Body of pancreas (tissue), 4 donors: Measurements from ENCODE around the gene PACS2. TPM values are rescaled to one million over a fixed set of nuclear protein-coding genes. Genes with fewer than 3 reads are reported as not detected.
A peak's percentile ranks its signal among the peaks of the same experiment; 100 is the strongest.

ENCODE experiments used
- ATAC-seq: fragments of 150-250 bp; one replicate; pipeline ENCODE4 v1.9.1; 2016
- DNase-seq, 4 donors: peaks; one replicate each; pipeline ENCODE4 v3.0.0-alpha.2; 2019
- H3K27ac ChIP-seq, 4 donors: fragments of 200-600 bp; sonication (generic); 1 replicate in 3 of 4; 2 replicates in 1 of 4; pipeline versions ENCODE4 v1.5.1 to v1.6.1; 2016 to 2019; ENCODE audit warnings: mild to moderate bottlenecking in 1 of 4, mixed read lengths in 1 of 4, moderate library complexity in 1 of 4
- H3K27me3 ChIP-seq, 2 donors: fragments of 200-600 bp; sonication (generic); one replicate each; pipeline ENCODE4 v1.6.0; 2016; ENCODE audit warnings: mild to moderate bottlenecking in 1 of 2
- H3K36me3 ChIP-seq, 2 donors: fragments of 200-600 bp; sonication (generic); replicated peaks in 1 of 2; 2 replicates each; pipeline ENCODE4 v1.5.1; 2016; ENCODE audit warnings: low read depth in 2 of 2; ENCODE audit not compliant: insufficient read depth in 1 of 2
- H3K4me1 ChIP-seq: fragments of 200-600 bp; sonication (generic); one replicate; pipeline ENCODE4 v1.6.0; 2016
- H3K4me3 ChIP-seq, 2 donors: fragments of 200-600 bp; sonication (generic); 1 replicate in 1 of 2; 2 replicates in 1 of 2; pipeline ENCODE4 v1.5.1; 2016 to 2019
- H3K9me3 ChIP-seq, 3 donors: fragments of 200-600 bp; sonication (generic); 1 replicate in 2 of 3; 2 replicates in 1 of 3; pipeline ENCODE4 v1.5.1; 2016
- CTCF ChIP-seq, 7 experiments: fragments of 450-650 bp in 4 of 7; fragments of 200-600 bp in 3 of 7; sonication (generic) in 3 of 7; IDR thresholded peaks; one replicate each; pipeline ENCODE4 v1.5.1; 2016 to 2019; ENCODE audit warnings: antibody characterized with exemption in 7 of 7
- POLR2A ChIP-seq, 3 donors: fragments of 450-650 bp; IDR thresholded peaks; one replicate each; pipeline ENCODE4 v1.6.1; 2016; ENCODE audit warnings: antibody characterized with exemption in 3 of 3, mild to moderate bottlenecking in 2 of 3
- WGBS, 2 donors: methylation state at CpG; one replicate each; pipeline ENCODE4 v1.1.5; 2017; 5-methylcytosine and 5-hydroxymethylcytosine counted together
- intact Hi-C: fragments of 100-400 bp; cut with DNase I; formaldehyde crosslinking; loops from one replicate; pipeline ENCODE4 v1.15.1; 2023
- total RNA-seq, 2 donors: library from RNA; depleted of rRNA; stranded (reverse); fragments of >200 nt; gene quantifications; one replicate each; pipeline ENCODE4 v1.1.0, GENCODE V29; 2016

PACS2 gene
- total RNA-seq, 2 donors from 2014 or later, result 56.6 to 102 TPM

GRCh38 chr14:105316968-105317510, 2.5 kb downstream of the PACS2 start:
- peaks cover 38% of the 10 kb centered on the region for H3K4me1 ChIP-seq
- H3K27me3 ChIP-seq, result no peaks in the 10 kb centered on the region
- intact Hi-C loops, result no loop called here
- no peak overlapping the region for H3K4me3 ChIP-seq
- ATAC-seq (no peak), DNase-seq (no peak)
- WGBS, 2 donors, result 53 to 59% methylated on average over 15 to 18 of the region's 18 CpGs
- TF ChIP-seq CTCF (IDR thresholded peaks at IDR 0.05) (no peak), POLR2A (IDR thresholded peaks at IDR 0.05) (no peak)
- H3K9me3 ChIP-seq, result no peaks in the 10 kb centered on the region
- H3K27ac ChIP-seq, result peak overlapping the region in 3 of 4 donors; percentile 43 to 69 (median 67)
- H3K36me3 ChIP-seq, result no peaks in the 10 kb centered on the region

GRCh38 chr14:105317546-105317945, 3.0 kb downstream of the PACS2 start:
- TF ChIP-seq POLR2A (IDR thresholded peaks at IDR 0.05) (no peak), CTCF (IDR thresholded peaks at IDR 0.05) (peak in 2 of 7 experiments; percentile 11 to 30)
- 31 to 45% methylated on average over 8 to 11 of the region's 11 CpGs for WGBS, 2 donors
- Histone ChIP-seq H3K4me1 (peaks cover 38% of the 10 kb centered on the region), H3K27me3 (no peaks in the 10 kb centered on the region), H3K9me3 (no peaks in the 10 kb centered on the region), H3K27ac (peak overlapping the region in 3 of 4 donors; percentile 43 to 69 (median 67)), H3K36me3 (no peaks in the 10 kb centered on the region), H3K4me3 (no peak overlapping the region)
- intact Hi-C loops, result no loop called here
- no peak for ATAC-seq
- DNase-seq, result peak in 3 of 4 donors; percentile 48 to 58 (median 51)

- Histone ChIP-seq H3K27ac (no peak overlapping the region), H3K4me3 (no peak overlapping the region), H3K4me1 (peaks cover 40% of the 10 kb centered on the region), H3K27me3 (no peaks in the 10 kb centered on the region), H3K9me3 (no peaks in the 10 kb centered on the region), H3K36me3 (no peaks in the 10 kb centered on the region)
- no peak for DNase-seq
- 86 to 90% methylated on average over 22 to 27 of the region's 27 CpGs for WGBS, 2 donors
- TF ChIP-seq POLR2A (IDR thresholded peaks at IDR 0.05) (no peak), CTCF (IDR thresholded peaks at IDR 0.05) (no peak)
- ATAC-seq, result no peak
- intact Hi-C loops, result no loop called here
Observed at GRCh38 chr14:105322791-105323556, 8.4 kb downstream of the PACS2 start.

GRCh38 chr14:105323663-105324062, 9.1 kb downstream of the PACS2 start:
- H3K36me3 ChIP-seq, result no peaks in the 10 kb centered on the region
- H3K27ac ChIP-seq, result no peak overlapping the region
- ATAC-seq (no peak), DNase-seq (no peak)
- no peaks in the 10 kb centered on the region for H3K27me3 ChIP-seq
- WGBS, 2 donors, result 91% methylated on average over 3 to 13 of the region's 13 CpGs
- no peaks in the 10 kb centered on the region for H3K9me3 ChIP-seq
- intact Hi-C loops, result no loop called here
- no peak for TF ChIP-seq POLR2A (IDR thresholded peaks at IDR 0.05)
- no peak for TF ChIP-seq CTCF (IDR thresholded peaks at IDR 0.05)
- peaks cover 43% of the 10 kb centered on the region for H3K4me1 ChIP-seq
- H3K4me3 ChIP-seq, result no peak overlapping the region
